HG03432 (cell line): ENCODE data around the gene CAMLG.
"Not testable (repeated sequence)": the region's sequence is repeated elsewhere in the genome, so short reads cannot be mapped to it uniquely, and the experiment has no call there.

ENCODE experiments used
- ATAC-seq: cut with Tn5 transposase; IDR thresholded peaks from one replicate; pipeline ENCODE4 v1.9.1; 2021; ENCODE audit warnings: mild to moderate bottlenecking, moderate library complexity; ENCODE audit not compliant: unreplicated experiment

CAMLG gene

DNA sequence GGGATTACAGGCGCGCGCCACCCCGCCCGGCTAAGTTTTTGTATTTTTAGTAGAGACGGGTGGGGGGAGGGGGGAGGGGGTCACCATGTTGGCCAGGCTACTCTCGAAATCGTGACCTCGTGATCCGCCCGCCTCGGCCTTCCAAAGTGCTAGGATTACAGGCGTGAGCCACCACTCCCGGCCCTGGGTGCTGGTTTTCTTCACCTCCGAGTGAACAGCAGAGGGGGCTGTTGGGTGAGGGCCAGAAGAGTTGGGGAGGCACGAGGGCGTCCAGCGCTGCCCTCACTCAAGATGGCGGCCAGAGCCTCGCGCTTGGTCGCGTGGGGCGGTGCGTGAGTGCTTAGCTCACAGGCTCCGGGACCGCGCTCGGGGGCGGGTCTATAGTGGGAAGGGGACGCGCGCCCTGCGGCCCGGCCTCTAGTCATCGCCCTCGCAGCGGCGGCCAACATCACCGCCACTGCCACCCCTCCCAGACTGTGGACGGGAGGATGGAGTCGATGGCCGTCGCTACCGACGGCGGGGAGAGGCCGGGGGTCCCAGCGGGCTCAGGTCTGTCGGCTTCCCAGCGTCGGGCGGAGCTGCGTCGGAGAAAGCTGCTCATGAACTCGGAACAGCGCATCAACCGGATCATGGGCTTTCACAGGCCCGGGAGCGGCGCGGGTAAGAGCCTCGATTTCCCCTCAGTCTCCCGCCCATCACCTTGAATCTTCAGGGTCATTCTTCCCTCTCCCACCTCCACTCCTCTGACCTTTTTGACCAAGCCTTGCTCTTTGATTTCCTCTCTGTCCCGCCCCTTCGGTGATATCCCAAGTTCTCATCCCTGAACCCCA, at the start of gene CAMLG:
CAMLG (plus strand) TSS at position 416 of the 830 bp plus-strand sequence; CDS start at position 489, 73 bp downstream.
- peak; percentile 97 for ATAC-seq

DNA sequence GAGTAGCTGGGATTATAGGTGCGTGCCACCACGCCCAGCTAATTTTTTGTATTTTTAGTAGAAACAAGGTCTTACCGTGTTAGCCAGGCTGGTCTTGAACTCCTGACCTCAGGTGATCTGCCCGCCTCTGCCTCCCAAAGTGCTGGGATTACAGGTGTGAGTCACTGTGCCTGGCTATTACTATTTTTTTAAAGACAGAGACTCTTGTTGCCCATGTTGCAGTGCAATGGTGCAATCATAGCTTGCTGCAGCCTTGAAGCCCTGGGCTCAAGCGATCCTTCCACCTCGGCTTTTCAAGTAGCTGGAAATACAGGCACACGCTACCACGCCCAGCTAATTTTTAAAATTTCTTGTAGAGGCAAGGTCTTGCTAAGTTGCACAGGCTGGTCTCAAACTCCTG, 48.2 kb upstream of the CAMLG start:
- ATAC-seq: not testable (repeated sequence)

DNA sequence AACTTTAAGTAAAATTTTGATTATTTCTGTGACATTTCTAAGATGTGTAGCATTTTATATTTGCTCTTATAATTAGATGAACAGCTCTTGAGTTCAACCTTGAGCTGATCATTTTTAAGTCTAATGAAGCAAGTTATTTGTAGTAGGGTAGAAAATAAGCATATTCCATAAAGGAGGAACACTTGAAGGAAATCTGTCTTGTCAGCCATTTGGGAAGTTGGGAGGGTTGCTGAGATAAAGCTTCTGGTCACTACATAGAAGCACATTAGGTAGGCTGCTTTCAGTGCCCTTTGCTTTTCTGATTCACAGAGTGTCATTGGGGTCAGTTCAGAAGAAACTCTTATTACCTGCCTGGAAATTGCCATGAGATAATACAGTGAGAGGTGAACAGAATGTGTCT, 45.6 kb upstream of the CAMLG start:
- ATAC-seq: no peak

DNA sequence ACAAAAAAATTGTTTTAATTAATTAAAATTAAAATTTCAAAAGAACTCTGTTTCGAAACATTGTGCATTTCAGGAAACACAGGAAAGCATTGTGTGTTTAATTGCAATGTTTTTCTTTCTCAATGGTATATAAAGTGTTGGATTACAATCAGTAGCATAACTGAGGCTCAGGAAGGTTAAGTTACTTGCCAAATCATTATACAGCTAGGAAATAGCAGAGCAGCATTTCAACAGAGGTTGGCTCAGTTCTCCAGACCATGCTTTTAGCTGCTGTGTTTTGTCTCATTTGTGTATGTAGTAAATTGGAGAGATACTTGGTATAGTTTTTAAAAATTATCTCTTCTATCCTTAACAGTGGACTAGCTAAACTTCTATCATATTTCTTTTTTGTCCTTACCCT, 30.0 kb upstream of the CAMLG start:
- ATAC-seq: no peak

DNA sequence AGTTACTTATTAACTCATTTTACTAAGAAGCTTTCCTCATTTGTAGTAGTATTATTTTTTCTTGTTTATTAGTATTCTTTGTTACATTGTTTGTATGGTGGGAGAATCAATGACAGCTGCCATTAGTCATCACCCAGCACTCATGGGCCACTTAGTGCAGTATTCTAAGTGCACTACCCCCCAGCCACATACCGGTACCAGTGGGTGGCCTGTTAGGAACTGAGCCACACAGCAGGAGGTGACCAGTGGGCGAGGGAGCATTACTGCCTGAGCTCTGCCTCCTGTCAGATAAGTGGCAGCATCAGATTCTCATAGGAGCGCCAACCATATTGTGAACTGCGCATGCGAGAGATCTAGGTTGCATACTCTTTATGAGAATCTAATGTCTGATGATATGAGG, 24.2 kb upstream of the CAMLG start:
- ATAC-seq: no peak

DNA sequence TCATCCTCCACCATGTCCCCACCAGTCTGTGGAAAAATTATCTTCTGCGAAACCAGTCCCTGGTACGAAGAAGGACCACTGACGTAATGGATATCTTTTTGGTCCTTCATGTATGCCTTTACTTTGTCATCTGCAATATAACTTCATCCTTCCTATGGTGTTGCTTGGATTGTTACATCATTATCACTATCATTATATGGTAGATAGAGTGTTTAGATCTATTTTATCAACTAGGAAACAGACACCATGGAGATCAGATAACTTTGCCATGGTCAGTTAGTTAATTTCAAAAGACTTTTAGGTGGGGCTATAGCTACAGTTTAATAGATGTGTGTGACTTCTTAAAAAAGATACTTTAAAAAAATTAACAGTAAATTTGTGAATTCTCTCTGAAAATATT, 23.8 kb upstream of the CAMLG start:
- no peak for ATAC-seq

DNA sequence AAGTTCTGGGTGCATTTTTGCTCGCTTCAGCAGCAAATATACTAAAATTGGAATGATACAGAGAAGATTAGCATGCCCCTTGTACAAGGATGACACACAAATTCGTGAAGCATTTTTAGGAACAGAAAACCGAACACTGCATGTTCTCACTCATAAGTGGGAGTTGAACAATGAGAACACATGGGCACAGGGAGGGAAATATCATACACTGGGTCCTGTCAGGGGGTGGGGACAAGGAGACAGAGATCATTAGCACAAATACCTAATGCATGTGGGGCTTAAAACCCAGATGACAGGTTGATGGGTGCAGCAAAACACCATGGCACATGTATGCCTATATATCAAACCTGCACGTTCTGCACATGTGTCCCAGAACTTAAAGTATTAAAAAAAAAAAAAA, 22.9 kb upstream of the CAMLG start:
- not testable (repeated sequence) for ATAC-seq

DNA sequence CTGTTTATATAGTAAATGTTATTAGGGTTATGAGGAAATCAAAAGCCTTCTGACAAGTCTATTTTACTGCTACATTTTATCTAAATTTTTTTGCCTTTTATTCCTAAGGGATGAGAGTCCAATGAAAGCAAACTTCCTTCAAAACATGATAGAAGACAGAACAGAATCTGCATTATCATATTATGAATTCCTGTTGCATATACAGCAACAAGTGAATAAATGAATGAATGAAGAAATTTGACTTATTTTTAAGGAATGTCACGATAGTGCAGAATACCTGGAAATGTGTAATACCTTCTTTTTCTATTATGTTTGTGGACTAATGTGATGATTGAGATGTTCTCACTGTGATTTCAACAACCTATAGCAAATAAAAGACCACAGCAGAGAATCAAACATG, 13.5 kb upstream of the CAMLG start:
- ATAC-seq: no peak

DNA sequence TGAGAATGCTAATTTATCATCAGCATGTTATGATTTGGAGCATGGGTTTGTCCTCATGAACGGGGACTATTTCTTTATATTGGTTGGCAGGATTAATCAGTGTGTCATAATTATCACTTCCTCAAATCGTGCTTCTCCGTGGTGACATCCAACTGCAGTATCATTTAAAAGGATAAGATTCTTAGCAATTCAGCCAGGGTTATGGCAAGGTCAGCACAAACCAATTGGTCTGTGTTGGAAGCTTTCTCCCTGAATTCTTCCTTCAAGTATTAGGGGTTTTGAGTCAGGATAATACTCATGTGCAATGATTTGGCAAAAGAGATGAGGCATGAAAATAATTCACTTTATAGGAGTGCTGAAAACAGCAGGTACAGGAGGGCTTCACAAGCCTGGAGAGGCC, 5.5 kb upstream of the CAMLG start:
- ATAC-seq: no peak

DNA sequence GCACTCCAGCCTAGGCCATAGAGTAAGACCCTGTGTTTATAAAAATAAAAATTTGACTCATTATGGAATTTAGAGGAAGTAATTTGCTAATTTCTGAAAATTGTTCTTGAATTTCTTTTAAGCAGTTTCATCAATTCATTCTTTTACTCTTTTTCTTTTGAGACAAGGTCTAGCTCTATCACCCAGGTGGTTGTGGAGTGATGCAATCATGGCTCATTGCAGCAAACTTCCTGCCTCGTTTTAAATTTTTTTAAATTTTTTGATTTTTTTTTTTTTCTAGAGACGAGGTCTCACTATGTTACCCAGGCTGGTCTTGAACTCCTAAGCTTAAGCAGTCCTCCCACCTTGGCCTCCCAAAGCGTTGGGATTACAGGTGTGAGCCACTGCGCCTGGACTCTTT, 3.1 kb upstream of the CAMLG start:
- ATAC-seq: no peak

DNA sequence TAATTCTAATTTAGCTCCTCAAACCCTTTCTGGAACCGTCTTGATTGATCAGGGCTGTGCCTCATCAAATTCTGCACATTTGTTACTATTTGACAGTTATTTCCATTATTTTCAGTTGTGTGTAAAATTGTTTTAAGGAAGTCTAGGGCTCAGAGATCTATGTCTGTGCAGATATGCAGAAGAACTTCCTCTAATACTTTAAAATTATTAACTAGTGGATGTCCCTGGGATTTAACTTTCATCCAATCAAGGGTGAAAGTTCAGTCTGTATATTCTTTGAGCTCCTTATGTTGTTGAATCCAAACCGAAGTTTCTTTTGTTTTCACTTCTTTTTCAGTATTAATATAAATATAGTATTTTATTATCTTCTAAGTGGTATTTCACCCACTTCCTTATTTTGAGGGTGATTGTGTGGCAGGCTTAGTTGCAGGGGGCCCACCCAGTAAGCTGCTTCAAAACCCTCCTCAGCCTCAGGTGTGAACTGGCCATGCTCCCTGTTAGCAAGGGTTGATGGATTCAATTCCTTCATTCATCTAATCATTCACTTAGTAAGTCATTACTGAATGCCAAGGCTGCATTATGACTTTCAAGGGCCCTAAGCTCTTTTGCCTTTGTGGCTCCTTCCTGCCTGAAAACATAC, 2.1 kb upstream of the CAMLG start:
- no peak for ATAC-seq

DNA sequence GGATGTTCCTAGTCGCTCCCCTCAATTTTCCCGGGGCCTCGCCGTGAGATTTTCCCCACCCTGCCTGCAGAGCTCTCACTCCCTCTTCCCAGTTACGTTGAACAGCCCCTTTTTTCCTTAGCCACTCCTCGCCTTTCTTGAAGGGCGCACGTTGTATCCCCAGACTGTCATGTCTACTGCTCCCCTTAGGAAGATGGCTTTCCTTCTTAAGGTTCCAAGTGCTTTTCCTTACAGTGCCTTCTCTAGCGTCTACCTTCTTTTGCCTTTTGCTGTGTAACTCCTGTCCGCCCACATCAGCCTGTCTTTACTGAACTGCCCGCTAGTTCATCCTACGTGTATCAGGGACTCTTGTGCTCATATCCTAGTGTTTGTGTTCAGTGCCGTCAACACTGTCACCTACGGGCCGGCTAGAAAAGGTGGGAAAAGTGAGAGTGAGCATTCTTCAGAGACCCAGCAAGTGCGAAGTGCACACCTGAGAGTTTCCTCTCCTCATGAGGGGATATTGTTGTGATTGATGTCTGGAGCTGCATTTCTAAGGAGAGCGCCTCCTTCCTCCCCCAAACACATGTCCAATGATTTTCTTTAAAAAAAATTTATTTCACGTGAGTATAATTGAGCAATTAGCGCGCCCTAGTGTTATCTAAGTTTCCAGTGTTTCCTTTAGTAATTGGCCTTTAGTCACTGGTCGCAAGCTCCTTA, 764 bp downstream of the CAMLG start:
- no peak for ATAC-seq

DNA sequence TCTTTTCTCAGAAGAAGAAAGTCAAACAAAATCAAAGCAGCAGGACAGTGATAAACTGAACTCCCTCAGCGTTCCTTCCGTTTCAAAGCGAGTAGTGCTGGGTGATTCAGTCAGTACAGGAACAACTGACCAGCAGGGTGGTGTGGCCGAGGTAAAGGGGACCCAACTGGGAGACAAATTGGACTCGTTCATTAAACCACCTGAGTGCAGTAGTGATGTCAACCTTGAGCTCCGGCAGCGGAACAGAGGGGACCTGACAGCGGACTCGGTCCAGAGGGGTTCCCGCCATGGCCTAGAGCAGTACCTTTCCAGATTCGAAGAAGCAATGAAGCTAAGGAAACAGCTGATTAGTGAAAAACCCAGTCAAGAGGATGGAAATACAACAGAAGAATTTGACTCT, 2.7 kb downstream of the CAMLG start:
- ATAC-seq: no peak

DNA sequence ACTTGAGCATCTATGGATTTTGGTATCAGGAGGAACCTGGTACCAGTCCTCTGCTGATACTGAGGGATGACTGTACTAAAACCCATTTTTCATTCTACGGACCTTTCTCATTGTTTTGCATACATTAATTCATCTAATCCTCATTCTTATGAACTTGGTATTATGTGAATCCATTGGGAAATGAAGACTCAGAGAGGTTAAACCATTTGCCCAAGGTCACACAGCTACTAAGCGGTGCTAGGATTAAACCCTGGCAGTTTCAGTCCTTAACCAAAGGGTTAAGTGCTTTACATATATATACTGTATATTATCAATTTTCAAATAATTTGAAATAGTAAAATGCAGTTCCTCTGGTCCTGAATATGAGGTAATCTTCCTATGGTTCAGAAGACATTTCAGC, 3.8 kb downstream of the CAMLG start:
- ATAC-seq: no peak

DNA sequence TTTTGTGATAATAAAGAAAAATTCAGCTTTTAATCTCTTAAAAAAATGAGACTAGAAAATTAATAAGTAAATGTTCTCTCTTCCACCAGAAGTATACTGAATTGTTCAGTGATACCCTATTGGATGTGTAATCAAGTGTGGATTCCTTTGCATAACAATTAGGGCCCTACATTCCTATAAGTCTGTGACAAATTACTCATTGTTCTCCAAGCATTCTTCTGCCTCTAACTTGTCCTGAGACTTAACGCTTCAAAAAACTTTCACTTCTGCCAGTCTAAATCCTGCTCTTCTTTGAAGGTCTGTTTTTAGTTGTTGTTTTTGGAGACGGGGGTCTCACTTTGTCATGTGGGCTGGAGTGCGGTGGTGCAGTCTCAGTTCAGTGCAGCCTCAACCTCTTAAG, 11.1 kb downstream of the CAMLG start:
- no peak for ATAC-seq

DNA sequence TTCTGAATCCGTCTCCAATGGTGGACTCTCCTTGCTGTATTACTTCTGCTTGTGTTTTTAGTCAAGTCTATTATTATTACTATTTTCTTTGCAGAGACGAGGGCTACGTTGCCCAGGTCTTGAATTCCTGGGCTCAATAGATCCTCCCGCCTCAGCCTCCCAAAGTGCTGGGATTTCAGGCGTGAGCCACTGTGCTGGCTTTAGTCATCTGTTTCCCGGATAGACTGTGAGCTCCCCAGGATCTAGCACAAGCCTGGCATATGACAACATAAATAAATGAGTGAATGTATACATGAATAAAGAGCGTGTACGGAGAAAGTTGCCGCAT, 19.8 kb downstream of the CAMLG start:
- peak; percentile 34 for ATAC-seq

DNA sequence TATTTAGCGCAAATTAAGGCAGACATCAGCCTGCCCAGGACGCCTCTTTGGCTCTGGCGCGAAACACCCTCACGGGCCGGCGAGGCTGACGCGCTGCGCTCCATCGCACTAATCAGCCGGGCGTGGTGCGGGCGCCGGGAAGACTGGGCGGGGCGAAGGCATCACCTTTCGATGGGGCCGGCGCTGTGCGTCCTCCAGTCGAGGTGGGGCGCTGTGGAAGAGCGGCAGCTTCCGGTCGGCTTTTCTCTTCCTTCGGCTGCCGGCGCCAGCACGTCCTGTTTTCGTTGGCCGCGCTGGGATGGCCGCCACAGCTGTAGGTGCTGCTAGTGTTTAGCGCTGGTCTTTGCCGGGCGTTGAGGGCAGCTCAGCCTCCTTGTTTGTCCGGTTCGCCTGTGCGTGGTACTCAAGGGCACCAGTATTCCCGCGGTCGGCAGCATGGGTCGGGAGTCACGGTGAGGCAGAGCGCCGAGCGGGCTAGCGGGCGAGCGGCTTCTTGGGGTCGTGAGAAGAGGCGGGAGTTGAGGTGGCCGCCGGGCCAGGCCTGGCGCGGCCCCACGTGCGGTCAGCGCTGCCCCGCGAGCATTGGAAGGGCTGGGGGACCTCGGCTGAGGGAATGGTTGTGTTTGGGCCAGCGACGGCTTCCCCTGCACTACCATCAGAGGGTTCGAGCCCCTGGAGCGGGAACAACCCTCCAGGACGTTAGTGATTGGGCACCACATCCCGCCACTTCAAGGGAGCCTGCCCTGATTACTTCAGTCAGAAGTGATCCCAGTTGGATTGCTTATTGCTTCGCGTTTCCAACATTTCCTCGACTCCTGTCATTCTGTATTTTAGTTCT, 20.4 kb downstream of the CAMLG start, which contains the start of gene DDX46:
DDX46 (plus strand) TSS at position 276 of the 838 bp plus-strand sequence; CDS start at position 436, 160 bp downstream.
- peak; percentile 98 for ATAC-seq

DNA sequence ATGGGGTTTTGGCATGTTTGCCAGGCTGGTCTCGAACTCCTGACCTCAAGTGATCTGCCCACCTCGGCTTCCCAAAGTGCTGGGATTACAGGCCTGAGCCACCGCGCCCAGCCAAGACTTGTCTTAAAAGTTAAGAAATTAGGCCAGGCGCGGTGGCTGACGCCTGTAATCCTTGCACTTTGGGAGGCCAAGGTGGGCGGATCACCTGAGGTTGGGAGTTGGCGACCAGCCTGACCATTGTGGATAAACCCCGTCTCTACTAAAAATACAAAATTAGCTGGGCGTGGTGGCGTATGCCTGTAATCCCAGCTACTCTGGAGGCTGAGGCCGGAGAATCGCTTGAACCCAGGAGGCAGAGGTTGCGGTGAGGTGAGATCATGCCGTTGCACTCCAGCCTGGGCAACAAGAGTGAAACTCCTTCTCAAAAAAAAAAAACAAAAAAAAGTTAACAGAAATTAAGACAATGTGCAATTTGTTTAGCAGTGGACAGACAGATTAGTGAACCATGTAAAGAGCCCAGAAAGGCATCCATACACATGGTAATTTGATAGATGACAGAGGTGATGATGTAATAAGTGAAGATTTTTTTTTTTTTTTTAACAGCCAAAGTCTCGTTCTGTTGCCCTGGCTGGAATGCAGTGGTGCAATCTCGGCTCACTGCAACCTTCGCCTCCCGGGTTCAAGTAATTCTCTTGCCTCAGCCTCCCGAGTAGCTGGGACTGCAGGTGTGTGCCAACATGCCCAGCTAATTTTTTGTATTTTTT, 29.4 kb downstream of the CAMLG start:
- not testable (repeated sequence) for ATAC-seq

DNA sequence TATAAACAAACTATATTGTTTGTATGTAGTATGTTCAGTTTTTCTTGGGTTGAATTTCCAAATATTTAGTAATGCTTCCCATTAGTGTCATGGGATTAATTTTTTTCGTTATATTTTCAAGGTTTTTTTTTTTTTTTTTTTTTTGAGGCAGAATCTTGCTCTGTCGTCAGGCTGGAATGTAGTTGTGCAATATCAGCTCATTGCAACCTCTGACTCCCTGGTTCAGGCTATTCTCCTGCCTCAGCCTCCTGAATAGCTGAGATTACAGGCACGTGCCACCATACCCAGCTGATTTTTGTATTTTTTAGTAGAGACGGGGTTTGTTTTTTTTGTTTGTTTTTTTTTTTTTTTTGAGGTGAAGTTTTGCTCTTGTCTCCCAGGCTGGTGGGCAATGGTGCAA, 30.9 kb downstream of the CAMLG start:
- no peak for ATAC-seq

DNA sequence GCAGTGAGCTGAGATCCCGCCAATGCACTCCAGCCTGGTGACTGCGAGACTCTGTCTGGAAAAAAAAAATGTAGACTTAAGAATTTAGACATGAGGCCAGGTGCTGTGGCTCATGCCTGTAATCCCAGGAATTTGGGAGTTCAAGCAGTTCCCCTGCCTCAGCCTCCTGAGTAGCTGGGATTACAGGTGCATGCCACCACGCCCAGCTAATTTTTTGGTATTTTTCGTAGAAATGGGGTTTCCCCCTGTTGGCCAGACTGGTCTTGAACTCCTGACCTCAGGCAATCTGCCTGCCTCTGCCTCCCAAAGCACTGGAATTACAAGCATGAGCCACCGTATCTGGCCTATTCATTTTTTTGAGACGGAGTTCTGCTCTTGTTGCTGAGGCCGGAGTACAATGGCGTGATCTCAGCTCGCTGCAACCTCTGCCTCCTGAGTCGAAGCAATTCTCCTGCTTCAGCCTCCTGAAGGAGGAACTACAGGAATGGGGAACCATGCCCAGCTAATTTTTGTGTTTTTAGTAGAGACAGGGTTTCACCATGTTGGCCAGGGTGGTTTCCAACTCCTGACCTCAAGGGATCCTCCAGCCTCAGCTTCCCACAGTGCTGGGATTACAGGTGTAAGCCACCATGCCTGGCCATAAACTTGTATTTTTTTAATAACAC, 34.2 kb downstream of the CAMLG start:
- no peak for ATAC-seq
